ENCODE data around the gene NUMB.

NUMB gene

GRCh38 chr14:73286598-73286997 lies 171.7 kb downstream of the NUMB start:
- no peak for DNase-seq

GRCh38 chr14:73285979-73286378 lies 172.4 kb downstream of the NUMB start:
- DNase-seq, result no peak

GRCh38 chr14:73283608-73284379 lies 174.6 kb downstream of the NUMB start:
- DNase-seq, result no peak

- no peak for DNase-seq
These were observed 177.4 kb downstream of the NUMB start for GRCh38 chr14:73280903-73281302.

- DNase-seq, result no peak
These were observed 181.0 kb downstream of the NUMB start for GRCh38 chr14:73277376-73277775.

- DNase-seq, result no peak
These were observed 181.5 kb downstream of the NUMB start for GRCh38 chr14:73276836-73277235.

- DNase-seq, result no peak
These were observed 184.5 kb downstream of the NUMB start for GRCh38 chr14:73273799-73274198.

- DNase-seq, result no peak
These were observed 186.0 kb downstream of the NUMB start for GRCh38 chr14:73272393-73272792.

- no peak for DNase-seq
These were observed 188.4 kb downstream of the NUMB start for GRCh38 chr14:73269729-73270531.

- DNase-seq, result no peak
These were observed 190.9 kb downstream of the NUMB start for GRCh38 chr14:73267474-73267873.

- no peak for DNase-seq
These were observed 192.0 kb downstream of the NUMB start for GRCh38 chr14:73266317-73266716.

GRCh38 chr14:73265721-73266046 lies 192.7 kb downstream of the NUMB start:
- no peak for DNase-seq

GRCh38 chr14:73264885-73265720 lies 193.2 kb downstream of the NUMB start:
- no peak for DNase-seq

- no peak for DNase-seq
These were observed 194.1 kb downstream of the NUMB start for GRCh38 chr14:73264080-73264884.

GRCh38 chr14:73263606-73264005 lies 194.7 kb downstream of the NUMB start:
- DNase-seq, result no peak

- no peak for DNase-seq
These were observed 195.7 kb downstream of the NUMB start for GRCh38 chr14:73262427-73263183.

GRCh38 chr14:73261520-73262426 lies 196.6 kb downstream of the NUMB start:
- DNase-seq, result no peak

GRCh38 chr14:73261075-73261474 lies 197.3 kb downstream of the NUMB start:
- no peak for DNase-seq

GRCh38 chr14:73260574-73260973 lies 197.8 kb downstream of the NUMB start:
- no peak for DNase-seq

- DNase-seq, result no peak
These were observed 198.5 kb downstream of the NUMB start for GRCh38 chr14:73259837-73260236.
